GM10248 (cell line): Measurements from ENCODE around the gene SSBP3.

ENCODE experiments used
- CTCF ChIA-PET: fragments of 300-600 bp; sonication (Branson Sonifier 250); formaldehyde crosslinking; extraction: SDS; loops from one replicate; lab custom pipeline; 2021; ENCODE audit warnings: antibody characterized with exemption; lab: Yijun Ruan, JAX
- POLR2A ChIA-PET: fragments of 350-650 bp; sonication (Branson Sonifier 250); formaldehyde crosslinking; extraction: SDS; loops from one replicate; lab custom pipeline; 2020; ENCODE audit warnings: antibody characterized with exemption; lab: Yijun Ruan, JAX
- DNase-seq: peaks from one replicate; pipeline ENCODE4 v3.0.0; 2012; ENCODE audit errors: extremely low spot score
- CTCF ChIP-seq: IDR thresholded peaks from 2 replicates; pipeline ENCODE4 v1.5.1; 2012; ENCODE audit warnings: mild to moderate bottlenecking, low read depth; ENCODE audit errors: extremely low read depth, missing control alignments, control extremely low read depth

SSBP3 gene

GRCh38 chr1:54397980-54398379 is 8.2 kb downstream of the SSBP3 start:
- POLR2A ChIA-PET, result no interaction called here
- CTCF ChIA-PET, result no interaction called here
- TF ChIP-seq CTCF, result no peak
- no peak for DNase-seq

GRCh38 chr1:54397090-54397591 is 9.1 kb downstream of the SSBP3 start:
- TF ChIP-seq CTCF, result no peak
- ChIA-PET POLR2A (no interaction called here), CTCF (interaction anchor here (0.9 to 1.2 kb wide), 2 partner anchors 16 to 276 kb away, joined by 3 read pairs; no protein-coding TSS in a partner anchor)
- no peak for DNase-seq

GRCh38 chr1:54396261-54396933 is 9.8 kb downstream of the SSBP3 start:
- POLR2A ChIA-PET, result interaction anchor here (0.6 kb wide), 1 partner anchor 278 kb away, joined by 6 read pairs; no protein-coding TSS in a partner anchor
- DNase-seq, result no peak
- CTCF ChIA-PET, result interaction anchor here (0.8 to 2.0 kb wide), 4 partner anchors 15 to 437 kb away, joined by 3 to 6 read pairs (median 3); no protein-coding TSS in a partner anchor
- TF ChIP-seq CTCF, result no peak

- TF ChIP-seq CTCF, result no peak
- ChIA-PET CTCF (interaction anchor here (2.0 to 2.1 kb wide), 2 partner anchors 11 to 94 kb away, joined by 6 to 7 read pairs; partner anchors contain the start of gene SSBP3), POLR2A (no interaction called here)
- no peak for DNase-seq
These were observed 10.8 kb downstream of the SSBP3 start for GRCh38 chr1:54395281-54395934.

GRCh38 chr1:54394104-54394503 is 12.1 kb downstream of the SSBP3 start:
- DNase-seq, result no peak
- ChIA-PET CTCF (interaction anchor here (2.0 to 2.1 kb wide), 2 partner anchors 13 to 95 kb away, joined by 6 to 7 read pairs; partner anchors contain the start of gene SSBP3), POLR2A (no interaction called here)
- no peak for TF ChIP-seq CTCF

- CTCF ChIA-PET, result interaction anchor here (1.6 kb wide), 1 partner anchor 9 kb away, joined by 3 read pairs; no protein-coding TSS in a partner anchor
- TF ChIP-seq CTCF, result no peak
- no peak for DNase-seq
- POLR2A ChIA-PET, result no interaction called here
These were observed 13.8 kb downstream of the SSBP3 start for GRCh38 chr1:54392401-54392800.
